Left cardiac atrium (tissue), 4 donors: ENCODE measurements around the gene PFDN5. TPM values are rescaled to one million over a fixed set of nuclear protein-coding genes. Genes with fewer than 3 reads are reported as not detected.
A peak's percentile ranks its signal among the peaks of the same experiment; 100 is the strongest.
"Not testable (repeated sequence)": the region's sequence is repeated elsewhere in the genome, so short reads cannot be mapped to it uniquely, and the experiment has no call there.

ENCODE experiments used
- ATAC-seq, 2 donors: fragments of 200-7000 bp; cut with Tn5 transposase; one replicate each; pipeline ENCODE4 v1.9.1; 2020; ENCODE audit warnings: mild to moderate bottlenecking in 2 of 2, moderate library complexity in 2 of 2
- DNase-seq: peaks from one replicate; pipeline ENCODE4 v3.0.0-alpha.2; 2020
- intact Hi-C, 2 donors: fragments of 100-400 bp; cut with DNase I; formaldehyde crosslinking; loops; one replicate each; pipeline versions ENCODE4 v1.14.1 to v1.15.1; 2022 to 2023
- total RNA-seq, 2 donors: library from RNA; stranded (reverse); fragmentation: NEBNext Ultra II Directional; extraction: Animal tissue kit (Norgen Biotek cat#: 25700); gene quantifications; one replicate each; pipeline ENCODE4 v1.2.1, GENCODE V29; 2021
- donor health status: DM: no; HTN: yes; CAD: no.
- donor health status: DM: no; HTN: yes; CAD: no; lungs with severe emphysema.
- donor health status: DM: yes; HTN: yes; CAD: no.
- donor health status: Dilated cardiomyopathy.

PFDN5 gene
- total RNA-seq, 2 donors from 2014 or later, result 345 to 377 TPM

DNA sequence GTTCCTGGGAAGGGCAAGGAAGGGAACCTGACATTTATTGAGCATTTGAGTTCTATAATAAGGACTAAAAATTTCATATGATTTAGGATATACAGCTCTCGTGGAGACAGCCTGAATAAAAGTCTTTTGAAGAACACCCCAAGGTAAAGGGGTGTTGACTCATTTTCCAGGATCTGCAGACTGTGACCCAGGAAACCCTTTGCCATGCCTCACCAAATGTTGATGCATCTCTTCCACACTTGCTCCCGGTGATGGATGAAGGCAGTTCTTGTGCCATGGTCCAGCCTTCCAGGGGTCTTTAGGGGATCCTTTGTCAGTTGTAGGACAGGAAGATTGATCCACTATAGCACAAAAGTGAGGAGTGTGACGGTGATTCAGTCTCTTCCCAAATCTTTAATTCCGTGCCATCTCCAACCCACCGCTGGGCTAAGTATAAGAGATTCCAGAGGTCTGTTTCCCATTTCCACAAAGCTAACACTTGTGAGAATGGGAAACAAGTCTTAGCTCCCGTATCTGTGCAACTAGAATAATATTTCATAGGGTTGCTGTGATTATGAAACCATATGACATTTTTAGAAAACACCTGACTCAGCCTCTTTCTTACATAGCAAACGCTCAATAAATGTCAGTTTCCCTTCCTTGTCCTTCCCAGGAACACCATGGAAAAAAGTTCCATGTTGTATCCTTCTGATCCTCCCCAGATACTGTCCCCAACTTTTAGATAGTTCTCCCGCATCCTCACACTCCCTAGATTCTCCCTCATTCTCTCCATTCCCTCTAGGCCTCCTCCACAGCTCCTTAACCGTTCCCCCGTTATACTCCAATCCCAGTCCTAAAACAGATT, 25.2 kb downstream of the PFDN5 start:
- ATAC-seq, result no peak
- DNase-seq, result no peak
- intact Hi-C loops, result loop anchor here in 1 of 2 donors (1.0 to 10.0 kb wide), 2 partner anchors 100 to 184 kb away; partner anchors contain the start of genes NPFF and TARBP2

DNA sequence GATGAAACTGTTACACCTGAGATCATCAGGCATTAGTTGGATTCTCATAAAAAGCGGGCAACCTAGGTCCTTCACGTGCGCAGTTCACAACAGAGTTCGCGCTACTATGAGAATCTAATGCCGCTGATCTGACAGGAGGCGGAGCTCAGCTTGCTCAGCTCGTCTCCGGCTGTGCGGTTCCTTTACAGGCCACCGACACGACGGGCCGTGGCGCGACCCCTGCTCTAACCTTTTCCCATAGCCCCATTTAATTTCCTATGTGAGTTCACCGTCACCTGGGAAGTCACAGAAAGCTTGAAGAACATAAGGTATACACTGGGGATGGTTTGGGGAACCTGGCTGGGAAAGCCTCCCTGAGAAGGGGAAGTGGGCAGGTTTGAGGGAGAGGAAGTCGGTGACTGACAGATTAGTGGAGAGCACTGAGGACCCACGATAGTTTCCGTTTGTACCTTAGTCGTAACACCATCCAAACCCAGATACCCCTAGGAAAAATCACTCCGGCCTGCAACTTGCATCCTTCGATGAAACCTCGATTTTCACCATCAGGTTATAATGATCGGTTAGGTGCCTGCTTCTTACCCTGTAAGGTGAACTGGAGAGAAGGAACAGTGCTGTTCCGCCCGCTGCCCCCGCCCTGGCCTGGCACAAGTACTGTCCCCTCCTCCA, 28.9 kb downstream of the PFDN5 start:
- intact Hi-C loops, result loop anchor here in 1 of 2 donors (2.0 to 10.0 kb wide), 2 partner anchors 57 to 181 kb away; partner anchors contain the start of genes NPFF, SP1 and TARBP2
- DNase-seq, result no peak
- ATAC-seq, result no peak

DNA sequence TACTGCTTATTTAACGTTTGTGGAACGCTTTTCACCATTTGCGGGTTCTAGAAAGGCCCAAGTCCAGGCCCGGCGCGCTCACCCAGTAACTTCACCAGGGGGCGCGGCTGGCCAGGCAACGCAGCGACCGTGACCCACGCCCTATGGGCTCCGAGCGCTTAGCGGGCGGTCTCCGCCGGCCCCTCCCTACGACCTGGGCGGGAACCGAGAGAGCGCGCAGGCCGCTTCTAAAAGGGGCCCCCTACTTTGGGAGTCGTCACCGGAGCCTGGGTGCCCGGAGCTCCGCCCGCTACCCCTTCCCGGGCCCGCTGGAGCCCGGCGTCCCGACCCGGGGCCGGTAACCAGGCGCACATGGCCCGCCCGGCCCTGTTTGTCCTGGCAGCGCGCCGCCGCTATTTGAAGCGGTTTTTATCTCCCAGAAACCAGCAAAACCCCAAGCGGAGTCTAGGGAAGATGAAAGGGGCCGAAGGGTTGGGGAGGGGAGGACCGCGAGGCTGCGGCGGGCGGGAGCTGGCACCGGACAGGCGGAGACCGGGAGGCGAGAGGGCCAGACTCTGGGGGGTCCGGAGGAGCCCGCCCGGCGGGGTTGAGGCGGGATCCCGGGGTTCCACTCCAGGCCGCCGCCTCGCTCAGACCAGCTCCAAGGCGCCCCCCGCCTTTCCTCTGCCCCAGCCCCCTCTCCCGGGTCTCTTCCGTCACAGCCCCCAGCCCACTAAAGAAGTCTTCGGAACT, 29.6 kb downstream of the PFDN5 start:
- ATAC-seq (peak; percentile 86 to 87), DNase-seq (peak; percentile 95)
- intact Hi-C loops, result loop anchor here in 1 of 2 donors (2.0 to 10.0 kb wide), 2 partner anchors 56 to 180 kb away; partner anchors contain the start of genes NPFF, SP1 and TARBP2

DNA sequence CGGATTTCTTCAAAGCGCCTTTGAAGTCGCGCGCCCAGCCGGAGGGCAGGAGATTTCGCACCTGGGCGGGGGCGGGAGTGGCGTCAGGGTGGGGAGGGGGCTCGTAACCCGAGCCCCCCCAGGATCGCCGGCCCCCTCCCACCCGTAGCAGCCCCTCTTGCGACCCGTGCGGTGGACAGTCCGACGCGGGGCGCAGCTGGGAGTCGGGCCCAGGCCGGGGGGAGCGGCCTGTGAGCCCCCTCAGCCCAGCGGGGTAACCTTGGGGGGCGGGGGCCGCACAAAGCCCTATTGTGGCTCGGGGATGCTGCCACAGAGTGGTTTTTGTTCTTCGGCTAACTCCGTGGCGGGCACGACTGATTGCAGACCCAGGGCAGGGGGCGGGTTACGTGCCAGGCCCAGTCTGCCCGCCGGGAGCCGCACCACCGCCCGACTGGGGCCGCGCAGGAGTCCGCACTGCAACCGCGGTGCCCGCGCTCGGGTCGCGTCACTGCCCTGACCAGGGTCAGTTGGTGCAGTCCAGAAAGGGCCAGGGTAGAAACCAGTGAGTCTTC, 30.2 kb downstream of the PFDN5 start:
- intact Hi-C loops, result loop anchor here in 1 of 2 donors (2.0 to 10.0 kb wide), 3 partner anchors 19 to 179 kb away; partner anchors contain the start of genes NPFF, SP1 and TARBP2
- ATAC-seq (peak; percentile 17 to 27), DNase-seq (peak; percentile 53)

DNA sequence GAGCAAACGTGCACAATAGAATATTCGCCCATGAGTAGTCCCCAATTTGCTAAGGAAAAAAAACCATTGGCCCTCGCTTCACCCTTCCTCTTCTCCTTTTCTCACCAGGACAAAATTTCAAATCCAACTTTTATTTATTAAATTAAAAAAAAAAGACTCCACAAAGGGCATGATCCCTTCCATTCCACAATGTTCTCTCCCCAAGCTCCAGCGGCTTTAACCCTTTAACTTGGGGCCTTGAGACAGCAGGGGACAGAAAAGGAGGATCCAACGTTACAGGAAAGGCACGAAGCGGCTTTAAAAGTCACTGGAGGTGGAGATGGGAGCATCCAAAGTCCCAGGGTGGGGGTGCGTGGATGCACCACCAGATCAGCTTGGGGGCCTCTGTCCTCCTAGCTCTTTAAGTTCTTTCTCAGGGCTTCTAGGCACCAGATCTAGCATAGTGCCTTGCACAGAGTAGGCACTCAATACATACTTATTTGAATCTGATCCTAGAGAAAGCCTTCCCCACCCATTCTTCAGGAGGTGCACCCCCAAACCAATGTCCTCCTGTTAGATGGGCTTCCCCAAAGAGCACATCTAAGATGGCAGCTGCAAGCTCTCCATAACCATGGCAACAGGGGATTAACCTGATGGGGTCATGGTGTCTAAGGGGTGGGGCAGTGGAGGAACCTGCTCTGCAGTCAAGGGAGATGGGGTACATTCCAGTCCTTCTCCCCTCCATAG, 31.3 kb downstream of the PFDN5 start:
- DNase-seq, result no peak
- intact Hi-C loops, result loop anchor here in 1 of 2 donors (2.0 to 10.0 kb wide), 2 partner anchors 18 to 178 kb away; partner anchors contain the start of genes NPFF and TARBP2

DNA sequence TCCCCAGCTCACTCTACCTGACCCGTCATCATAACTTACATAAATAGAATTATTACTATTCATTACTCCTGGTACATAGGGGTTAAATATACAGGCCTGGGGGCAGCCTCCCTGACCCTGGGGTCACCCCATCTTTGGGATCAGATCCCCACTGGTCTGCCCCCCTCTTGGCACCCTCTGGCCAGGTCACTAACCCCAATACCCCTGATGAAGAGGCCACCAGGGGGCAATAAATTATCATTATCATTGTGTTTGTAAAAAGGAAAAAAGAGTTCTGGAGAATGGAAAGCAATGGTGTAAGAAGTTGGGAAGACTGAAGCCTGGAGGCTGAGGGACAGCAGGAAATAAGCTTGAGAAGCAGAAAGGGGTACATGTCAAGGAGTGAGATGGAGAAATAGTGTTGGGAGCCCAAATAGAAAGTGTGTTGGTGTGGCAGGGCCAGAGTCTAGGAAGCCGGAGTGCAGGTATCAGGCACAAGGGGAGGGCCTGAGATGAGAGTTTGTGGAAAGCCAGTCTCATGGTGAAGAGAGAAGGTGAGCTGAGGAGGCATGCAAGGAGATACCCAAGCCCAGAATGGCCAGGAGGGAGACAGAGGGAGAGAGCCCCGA, 32.2 kb downstream of the PFDN5 start:
- intact Hi-C loops, result loop anchor here in 1 of 2 donors (2.0 to 10.0 kb wide), 2 partner anchors 17 to 177 kb away; partner anchors contain the start of genes NPFF and TARBP2
- ATAC-seq, result no peak
- DNase-seq, result no peak

More for the DNA sequence above, 31.3 kb downstream of the PFDN5 start:
- no peak for ATAC-seq

DNA sequence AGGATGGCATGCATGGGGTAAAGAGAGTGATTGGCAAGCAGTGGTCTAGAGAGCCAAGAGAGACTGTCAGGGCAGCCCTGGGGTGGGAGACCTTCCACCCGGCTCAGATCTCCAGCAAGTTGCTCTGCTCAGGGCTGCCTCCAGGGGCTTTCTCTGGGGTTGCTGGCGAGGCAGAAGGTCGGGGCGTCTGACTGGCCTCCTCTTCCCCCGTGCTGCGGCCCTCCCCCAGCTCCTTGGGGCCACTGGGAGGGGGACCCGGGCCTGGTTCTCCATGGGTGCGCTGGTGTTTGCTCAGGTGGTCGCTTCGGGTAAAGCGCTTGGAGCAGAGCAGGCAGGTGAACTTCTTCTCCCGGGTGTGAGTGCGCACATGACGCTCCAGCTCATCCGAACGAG, 32.7 kb downstream of the PFDN5 start:
- intact Hi-C loops, result loop anchor here in 1 of 2 donors (10.0 kb wide), 1 partner anchor 177 kb away; the partner anchor contains the start of genes NPFF and TARBP2
- no peak for ATAC-seq
- DNase-seq, result no peak

DNA sequence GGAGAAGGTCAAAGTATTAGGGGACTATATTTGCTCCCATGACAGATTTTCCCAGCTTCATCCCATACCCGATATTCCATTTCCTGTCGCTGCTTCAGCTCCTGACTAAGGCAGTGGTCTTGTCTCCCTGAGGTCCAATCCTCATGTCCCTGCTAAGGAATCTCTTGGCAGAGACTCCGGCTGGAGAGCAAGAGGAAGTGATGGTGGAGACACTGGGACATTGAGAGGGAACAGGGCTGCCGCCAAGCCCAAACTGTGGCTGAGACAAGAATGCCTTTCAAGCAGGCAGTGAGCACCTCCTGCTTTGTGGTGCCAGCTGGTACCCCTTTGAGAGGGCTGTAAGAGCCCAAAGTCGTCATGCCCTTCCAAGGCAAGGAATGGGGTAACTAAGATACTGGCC, 35.3 kb downstream of the PFDN5 start:
- no peak for ATAC-seq
- intact Hi-C loops, result no loop called here
- DNase-seq, result no peak

DNA sequence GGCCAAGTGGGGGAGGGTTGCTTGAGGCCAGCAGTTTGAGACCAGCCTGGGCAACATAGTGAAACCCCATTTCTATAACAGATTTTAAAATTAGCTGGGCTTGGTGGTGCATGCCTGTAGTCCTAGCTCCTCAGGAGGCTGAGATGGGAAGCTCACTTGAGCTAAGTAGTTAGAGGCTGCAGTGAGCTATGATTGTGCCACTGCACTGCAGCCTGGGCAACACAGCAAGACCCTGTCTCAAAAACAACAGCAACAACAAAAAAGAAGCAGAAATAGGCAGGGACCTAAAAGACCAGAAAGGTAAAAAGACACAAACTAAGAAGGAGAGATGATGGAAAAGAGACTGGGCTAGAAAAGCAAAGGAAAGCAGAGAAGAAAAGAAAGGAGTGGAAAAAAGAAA, 37.0 kb downstream of the PFDN5 start:
- intact Hi-C loops, ATAC-seq, DNase-seq: not testable (repeated sequence)

DNA sequence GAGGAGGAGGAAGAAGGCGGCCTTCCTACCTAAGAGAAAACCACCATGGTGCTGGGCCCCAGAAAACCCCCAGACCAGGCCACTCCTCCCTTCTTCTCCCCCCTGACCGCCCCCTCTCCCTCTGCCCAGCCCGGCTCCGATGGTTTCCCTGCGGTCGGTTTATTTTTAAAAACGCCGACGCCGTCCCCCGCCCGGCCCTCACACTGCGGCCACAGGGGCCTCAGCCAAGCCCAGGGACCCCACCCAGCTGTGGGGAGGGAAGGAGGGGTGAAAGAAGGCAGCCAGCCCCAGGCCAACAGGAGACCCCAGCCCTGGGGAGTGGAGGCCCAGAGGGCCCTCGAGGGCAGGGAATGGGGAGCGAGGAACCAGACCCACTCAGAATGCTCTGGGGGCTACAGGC, 37.4 kb downstream of the PFDN5 start:
- ATAC-seq (no peak), DNase-seq (no peak)
- intact Hi-C loops, result no loop called here

DNA sequence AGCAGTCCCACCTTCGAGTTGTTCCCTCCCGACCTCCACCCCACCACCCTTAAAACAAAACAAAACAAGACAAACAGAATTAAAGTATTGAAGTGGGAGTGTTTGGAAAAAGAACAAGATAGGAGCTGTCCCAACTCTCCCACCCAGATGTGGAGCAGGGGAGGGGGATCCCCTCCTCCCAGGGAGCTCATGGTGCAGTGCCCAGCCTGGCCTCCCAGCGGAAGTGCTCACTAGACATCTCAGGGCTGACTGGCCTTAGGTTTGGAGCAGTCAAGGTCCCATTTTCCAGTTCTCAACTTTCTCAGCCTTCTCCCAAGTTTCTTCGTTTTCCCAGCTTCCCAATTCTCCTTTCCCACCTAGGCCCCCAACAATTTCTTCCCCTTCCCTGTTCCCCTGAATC, 37.9 kb downstream of the PFDN5 start:
- intact Hi-C loops, result no loop called here
- DNase-seq, result no peak
- ATAC-seq, result no peak

DNA sequence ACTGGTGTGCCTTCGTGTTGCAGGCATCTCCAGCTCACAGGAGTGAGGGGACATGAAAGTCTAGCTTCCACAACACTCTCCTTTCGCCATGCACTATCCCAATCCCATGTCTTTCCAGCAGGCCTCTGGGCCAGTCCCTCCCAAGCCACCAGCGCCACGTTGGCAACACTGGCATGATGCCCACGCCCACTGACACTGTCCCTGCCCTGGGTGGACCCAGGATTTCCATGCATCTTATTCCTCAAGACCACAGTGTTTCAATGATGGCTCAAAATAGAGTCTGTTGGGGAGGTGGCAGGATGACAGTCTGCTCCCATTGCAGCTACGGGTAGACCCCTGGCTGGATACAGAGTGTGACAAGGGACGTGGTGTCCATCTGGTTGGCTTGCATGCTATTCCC, 38.5 kb downstream of the PFDN5 start:
- no peak for ATAC-seq
- intact Hi-C loops, result no loop called here
- no peak for DNase-seq

DNA sequence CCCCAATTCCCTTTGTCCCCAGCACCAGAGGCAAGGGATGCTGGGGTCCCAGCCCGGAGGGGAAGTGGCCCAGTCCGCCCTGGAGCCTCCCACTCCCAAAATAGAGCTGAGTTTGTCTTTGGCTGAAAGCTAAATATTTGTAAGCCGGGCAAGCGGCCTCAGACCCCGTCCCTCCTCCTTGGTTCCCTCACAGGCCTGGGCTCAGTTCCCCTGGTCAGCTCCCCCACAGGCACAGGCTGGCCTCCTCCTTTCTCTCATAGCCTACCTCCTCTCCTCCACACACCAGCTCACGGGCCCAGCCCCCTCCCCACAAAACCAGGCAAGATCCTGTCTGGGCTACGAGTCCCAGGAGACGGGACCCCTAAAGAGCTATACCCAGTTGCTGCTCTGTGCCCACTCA, 39.5 kb downstream of the PFDN5 start:
- intact Hi-C loops, result no loop called here
- DNase-seq (no peak), ATAC-seq (no peak)

DNA sequence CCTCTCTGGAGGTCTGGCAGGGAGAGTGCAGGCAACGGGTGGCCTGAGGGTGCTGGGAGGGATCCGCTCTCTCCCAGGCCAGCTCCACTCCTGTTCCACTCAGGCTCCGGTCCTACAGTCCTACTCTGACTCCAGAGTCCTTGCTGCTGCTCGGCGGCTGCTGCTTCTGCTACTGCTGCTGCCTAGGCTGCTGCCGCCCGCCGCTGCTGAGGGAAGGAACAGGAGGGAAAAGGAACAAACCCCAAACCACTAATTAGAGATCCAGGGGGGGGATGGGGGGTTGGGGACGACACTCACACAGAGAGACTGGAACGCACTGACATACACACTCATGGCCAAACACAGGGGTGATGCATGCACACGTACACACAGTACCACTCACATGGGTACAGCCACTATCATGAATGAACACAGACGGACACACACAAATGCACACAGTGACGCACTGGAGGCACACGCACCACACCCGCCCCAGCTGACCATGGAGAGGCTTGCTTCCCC, 40.9 kb downstream of the PFDN5 start, which contains the start of gene SP7:
SP7 (minus strand) TSS at position 174 of the 501 bp plus-strand sequence. CDS start 708 bp downstream, outside the sequence.
- DNase-seq (no peak), ATAC-seq (no peak)
- intact Hi-C loops, result no loop called here

DNA sequence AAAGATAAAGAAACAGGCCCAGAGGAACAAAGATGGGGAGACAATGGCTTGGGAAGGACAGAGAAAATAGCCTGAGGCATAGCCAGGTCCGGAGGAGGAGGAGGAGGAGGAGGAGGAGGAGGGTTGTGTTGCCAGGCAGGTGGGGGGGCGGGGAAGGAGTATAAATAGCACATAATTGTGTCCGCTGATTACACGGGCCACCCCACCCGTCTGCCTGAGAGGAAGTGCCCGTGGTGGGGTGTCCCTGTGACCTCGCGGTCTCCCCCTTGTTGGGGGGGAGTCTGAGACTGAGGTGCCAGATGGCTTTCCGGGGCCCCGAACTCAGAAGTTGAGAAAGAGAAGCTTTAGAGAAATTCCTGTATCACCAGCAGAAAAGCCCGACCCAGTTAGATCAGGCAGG, 42.7 kb downstream of the PFDN5 start:
- no peak for DNase-seq
- intact Hi-C loops, result no loop called here
- no peak for ATAC-seq

DNA sequence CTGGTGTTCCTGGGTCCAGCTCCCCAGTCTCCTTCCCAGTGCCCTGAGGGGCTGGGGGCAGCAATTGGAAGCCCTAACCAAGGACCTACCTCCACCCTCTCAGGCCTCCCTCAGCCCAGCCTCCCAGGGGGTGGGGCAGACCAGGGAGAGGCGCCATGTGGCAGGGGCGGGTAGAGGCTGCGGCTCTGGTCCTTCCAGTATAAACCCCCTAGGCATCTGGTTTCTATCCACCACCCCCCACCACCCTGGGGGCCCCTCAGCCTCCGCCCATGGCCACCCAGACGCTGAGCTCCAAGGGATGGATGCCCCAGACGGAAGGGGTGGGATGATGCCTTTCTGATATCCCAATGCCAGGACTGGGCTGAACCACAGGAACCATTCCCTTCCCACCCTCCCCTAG, 43.6 kb downstream of the PFDN5 start:
- DNase-seq (no peak), ATAC-seq (no peak)
- intact Hi-C loops, result no loop called here

DNA sequence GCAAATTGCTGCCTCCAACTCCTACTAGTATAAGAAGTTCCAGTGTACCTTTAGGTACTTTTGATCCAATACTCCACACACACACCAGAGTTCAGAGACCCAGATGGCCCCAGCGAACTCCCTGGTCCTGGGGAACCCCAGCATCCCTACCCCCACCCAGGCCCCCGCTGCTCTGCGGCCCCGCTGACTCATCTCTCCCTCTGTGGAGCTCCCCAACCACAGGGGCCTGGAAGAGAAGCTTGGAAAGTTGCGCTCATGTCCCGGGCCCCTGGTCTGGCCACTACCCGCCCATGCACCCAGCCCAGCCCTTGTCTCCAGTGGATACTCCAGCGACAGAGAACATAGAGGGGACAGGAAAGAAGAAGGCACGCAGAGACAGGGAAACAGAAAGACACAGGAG, 45.1 kb downstream of the PFDN5 start:
- DNase-seq (no peak), ATAC-seq (no peak)
- intact Hi-C loops, result no loop called here

DNA sequence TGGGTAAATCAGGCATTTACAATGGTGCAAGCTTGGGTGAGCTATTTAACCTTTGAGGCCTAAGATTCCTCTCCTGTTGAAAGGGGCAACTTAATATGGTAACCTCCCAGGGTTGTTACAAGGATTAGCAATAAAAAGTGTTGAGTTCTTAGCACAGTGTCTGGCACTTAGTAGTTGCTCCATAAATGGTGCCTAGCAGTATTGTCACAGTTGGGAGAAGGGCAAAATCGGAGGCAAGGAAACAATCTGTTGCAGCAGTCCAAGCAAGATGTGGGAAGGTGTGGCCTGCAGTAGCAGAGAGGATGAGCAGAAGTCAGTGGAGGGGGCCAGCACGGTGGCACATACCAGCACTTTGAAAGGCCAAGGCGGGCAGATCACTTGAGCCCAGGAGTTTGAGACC, 48.1 kb downstream of the PFDN5 start:
- intact Hi-C loops, result no loop called here
- ATAC-seq (no peak), DNase-seq (no peak)
